H1 (cell line): ENCODE measurements around the gene BCL2. TPM values are rescaled to one million over a fixed set of nuclear protein-coding genes. Genes with fewer than 3 reads are reported as not detected.

Experiments
- CTCF ChIA-PET: fragments of 300-600 bp; sonication (Branson Sonifier 250); formaldehyde crosslinking; loops from one replicate; lab custom pipeline; 2021; ENCODE audit not compliant: partially characterized antibody; lab: Charles Lee
- POLR2A ChIA-PET: fragments of 300-600 bp; sonication (Branson Sonifier 250); formaldehyde crosslinking; loops from one replicate; lab custom pipeline; 2021; ENCODE audit warnings: inconsistent platforms; ENCODE audit not compliant: partially characterized antibody; lab: Charles Lee
- DNase-seq, 2 experiments: peaks; one replicate each; pipeline versions ENCODE4 v3.0.0 to v3.0.0-alpha.2; 2010 to 2022; ENCODE audit warnings: low spot score in 2 of 2, low read depth in 1 of 2, mixed read lengths in 1 of 2
- FAIRE-seq: peaks from 2 replicates; lab custom pipeline; 2011; peaks lifted over from hg19 to GRCh38; lab: Jason Lieb, UNC
- H2AFZ ChIP-seq: 2 replicates; pipeline ENCODE4 v1.8.1; 2012; ENCODE audit warnings: low read length, inconsistent platforms
- H2AK5ac ChIP-seq: 2 replicates; pipeline ENCODE4 v1.6.1; 2013; ENCODE audit warnings: low read depth, low read length
- H2BK120ac ChIP-seq: replicated peaks from 2 replicates; pipeline ENCODE3; 2013; ENCODE audit warnings: low read depth, low read length, inconsistent platforms
- H2BK12ac ChIP-seq: 2 replicates; pipeline ENCODE4 v1.6.1; 2013; ENCODE audit warnings: low read depth, low read length
- H2BK15ac ChIP-seq: 2 replicates; pipeline ENCODE4 v1.6.1; 2013; ENCODE audit warnings: low read length
- H2BK20ac ChIP-seq: 2 replicates; pipeline ENCODE4 v1.6.1; 2013; ENCODE audit warnings: low read length
- H2BK5ac ChIP-seq: 2 replicates; pipeline ENCODE4 v1.6.1; 2013; ENCODE audit warnings: low read depth, low read length
- H3K14ac ChIP-seq: 2 replicates; pipeline ENCODE4 v1.6.1; 2013; ENCODE audit warnings: inconsistent platforms; ENCODE audit not compliant: insufficient read length
- H3K18ac ChIP-seq: 2 replicates; pipeline ENCODE4 v1.6.1; 2013; ENCODE audit warnings: low read length; ENCODE audit errors: extremely low read depth
- H3K23ac ChIP-seq: 2 replicates; pipeline ENCODE4 v1.6.1; 2013; ENCODE audit warnings: inconsistent platforms; ENCODE audit not compliant: insufficient read length
- H3K23me2 ChIP-seq: 2 replicates; pipeline ENCODE4 v1.6.1; 2013; ENCODE audit warnings: low read depth, low read length
- H3K27ac ChIP-seq: 2 replicates; pipeline ENCODE4 v1.6.1; 2011; ENCODE audit warnings: low read depth, low read length, inconsistent platforms
- H3K27me3 ChIP-seq, 4 experiments: replicated peaks in 1 of 4; 1 replicate in 1 of 4; 2 replicates in 3 of 4; pipeline versions ENCODE4 v1.6.1 to v1.8.1; 2011 to 2013; ENCODE audit warnings: low read length in 3 of 4, mild to moderate bottlenecking in 3 of 4, inconsistent platforms in 2 of 4, mixed read lengths in 2 of 4, moderate library complexity in 1 of 4; ENCODE audit not compliant: control insufficient read depth in 3 of 4, insufficient read depth in 3 of 4; ENCODE audit errors: extremely low read depth in 1 of 4
- H3K36me3 ChIP-seq, 4 experiments: 2 replicates each; pipeline versions ENCODE4 v1.6.1 to v1.8.1; 2011 to 2013; ENCODE audit warnings: mild to moderate bottlenecking in 4 of 4, low read length in 3 of 4, moderate library complexity in 2 of 4, control low read depth in 1 of 4, inconsistent platforms in 1 of 4; ENCODE audit not compliant: insufficient read depth in 4 of 4, control insufficient read depth in 2 of 4
- H3K4ac ChIP-seq: replicated peaks from 2 replicates; pipeline ENCODE3; 2013; ENCODE audit warnings: low read length, low read depth, mixed read lengths, inconsistent platforms; ENCODE audit not compliant: insufficient read length
- H3K4me1 ChIP-seq, 4 experiments: replicated peaks in 1 of 4; 1 replicate in 1 of 4; 2 replicates in 3 of 4; pipeline versions ENCODE4 v1.6.1 to v1.8.1; 2011 to 2013; ENCODE audit warnings: low read length in 3 of 4, inconsistent platforms in 2 of 4, mixed read lengths in 1 of 4; ENCODE audit not compliant: insufficient read depth in 4 of 4, control insufficient read depth in 3 of 4
- H3K4me2 ChIP-seq, 2 experiments: 2 replicates each; pipeline versions ENCODE4 v1.6.1 to v1.8.1; 2011 to 2013; ENCODE audit warnings: low read depth in 2 of 2, low read length in 2 of 2, control low read depth in 1 of 2, inconsistent platforms in 1 of 2, mild to moderate bottlenecking in 1 of 2; ENCODE audit not compliant: insufficient read depth in 1 of 2
- H3K4me3 ChIP-seq, 4 experiments: fragments of 200-600, 300-600 bp in 1 of 4; sonication (generic), shearing (Covaris generic), sonication (Bioruptor Twin) in 1 of 4; 2 replicates each; pipeline versions ENCODE4 v1.5.1 to v1.8.1; 2011 to 2016; ENCODE audit warnings: low read length in 4 of 4, low read depth in 3 of 4, control low read depth in 2 of 4, inconsistent platforms in 2 of 4, mild to moderate bottlenecking in 2 of 4, mixed read lengths in 1 of 4, moderate library complexity in 1 of 4; ENCODE audit not compliant: insufficient read depth in 2 of 4; ENCODE audit errors: extremely low read depth in 1 of 4
- H3K56ac ChIP-seq: replicated peaks from 2 replicates; pipeline ENCODE3; 2013; ENCODE audit warnings: low read depth, mild to moderate bottlenecking, mixed read lengths, low read length, inconsistent platforms; ENCODE audit not compliant: insufficient read length
- H3K79me1 ChIP-seq: 2 replicates; pipeline ENCODE4 v1.6.1; 2013; ENCODE audit warnings: low read depth, low read length, control low read depth
- H3K79me2 ChIP-seq, 2 experiments: 2 replicates each; pipeline versions ENCODE4 v1.6.1 to v1.8.1; 2012 to 2013; ENCODE audit warnings: low read length in 2 of 2, mild to moderate bottlenecking in 2 of 2, inconsistent platforms in 1 of 2; ENCODE audit not compliant: insufficient read depth in 2 of 2, control insufficient read depth in 1 of 2
- H3K9ac ChIP-seq, 4 experiments: replicated peaks in 1 of 4; 1 replicate in 1 of 4; 2 replicates in 3 of 4; pipeline versions ENCODE4 v1.6.1 to v1.8.1; 2011 to 2013; ENCODE audit warnings: low read depth in 3 of 4, low read length in 3 of 4, control low read depth in 2 of 4, mild to moderate bottlenecking in 2 of 4, moderate library complexity in 2 of 4, inconsistent platforms in 1 of 4; ENCODE audit errors: extremely low read depth in 1 of 4
- H3K9me3 ChIP-seq, 2 experiments: 2 replicates each; pipeline versions ENCODE4 v1.6.1 to v1.8.1; 2012 to 2013; ENCODE audit warnings: mild to moderate bottlenecking in 2 of 2, moderate library complexity in 2 of 2, control low read depth in 1 of 2, inconsistent platforms in 1 of 2, low read depth in 1 of 2, low read length in 1 of 2, mixed read lengths in 1 of 2; ENCODE audit not compliant: insufficient read depth in 2 of 2
- H4K20me1 ChIP-seq, 2 experiments: replicated peaks in 1 of 2; 2 replicates each; pipeline versions ENCODE3 to v1.8.1; 2011 to 2013; ENCODE audit warnings: inconsistent platforms in 2 of 2, low read length in 2 of 2, mild to moderate bottlenecking in 1 of 2; ENCODE audit not compliant: insufficient read depth in 2 of 2, control insufficient read depth in 1 of 2
- H4K5ac ChIP-seq: 2 replicates; pipeline ENCODE4 v1.6.1; 2013; ENCODE audit warnings: low read length, low read depth, mixed read lengths, inconsistent platforms; ENCODE audit not compliant: insufficient read length
- H4K8ac ChIP-seq: 2 replicates; pipeline ENCODE4 v1.8.0; 2013; ENCODE audit warnings: mild to moderate bottlenecking, moderate library complexity, low read length, inconsistent platforms; ENCODE audit not compliant: insufficient read depth; ENCODE audit errors: extremely low read depth
- H4K91ac ChIP-seq: replicated peaks from 2 replicates; pipeline ENCODE3; 2013; ENCODE audit warnings: low read length, mixed read lengths, inconsistent platforms; ENCODE audit not compliant: insufficient read length
- BACH1 ChIP-seq: IDR thresholded peaks from 2 replicates; pipeline ENCODE4 v1.6.1; 2012; ENCODE audit warnings: low read length, improper control_type of control experiment
- EP300 ChIP-seq, 2 experiments: IDR thresholded peaks; 1 replicate in 1 of 2; 2 replicates in 1 of 2; pipeline ENCODE4 v1.6.1; 2011 to 2012; ENCODE audit warnings: low read depth in 2 of 2, low read length in 2 of 2, mild to moderate bottlenecking in 2 of 2, borderline replicate concordance in 1 of 2, inconsistent platforms in 1 of 2, moderate library complexity in 1 of 2
- KDM1A ChIP-seq: fragments of 200-600, 300-600 bp; sonication (generic); IDR thresholded peaks from 2 replicates; pipeline ENCODE4 v1.7.1; 2016; ENCODE audit warnings: mild to moderate bottlenecking, low read length, borderline replicate concordance
- RFX5 ChIP-seq: IDR thresholded peaks from 2 replicates; pipeline ENCODE4 v1.6.1; 2011; ENCODE audit warnings: low read depth, low read length, improper control_type of control experiment, borderline replicate concordance
- SIRT6 ChIP-seq: IDR thresholded peaks from one replicate; pipeline ENCODE4 v1.7.1; 2012; ENCODE audit warnings: low read length, inconsistent platforms
- polyA plus RNA-seq, 7 experiments: library from polyadenylated mRNA; depleted of rRNA in 3 of 7; stranded (reverse) in 5 of 7; unstranded in 2 of 7; fragments of >200 nt in 5 of 7; fragments of 200-250 nt in 2 of 7; gene quantifications; 1 replicate in 5 of 7; 2 replicates in 1 of 7; 4 replicates in 1 of 7; pipeline versions ENCODE4 v1.2.1 to v1.2.3, GENCODE V29; 2011 to 2013; ENCODE audit warnings: missing spikeins in 2 of 7, mixed read lengths in 2 of 7
- total RNA-seq: library from RNA; stranded (reverse); fragmentation: NEBNext Ultra II Directional; extraction: Animal tissue kit (Norgen Biotek cat#: 25700); gene quantifications from 2 replicates; pipeline ENCODE4 v1.2.1, GENCODE V29; 2021
- TF ChIP-seq, protein P1 (sequence below): IDR thresholded peaks from 2 replicates; pipeline ENCODE4 v1.6.1; 2012; ENCODE audit warnings: inconsistent platforms

The BCL2 gene
- total and polyA plus RNA-seq, 2 of the 8 experiments (the other 6 are each of a cell fraction or from before 2014, with no cell fraction given): 0.59 to 4.5 TPM

DNA sequence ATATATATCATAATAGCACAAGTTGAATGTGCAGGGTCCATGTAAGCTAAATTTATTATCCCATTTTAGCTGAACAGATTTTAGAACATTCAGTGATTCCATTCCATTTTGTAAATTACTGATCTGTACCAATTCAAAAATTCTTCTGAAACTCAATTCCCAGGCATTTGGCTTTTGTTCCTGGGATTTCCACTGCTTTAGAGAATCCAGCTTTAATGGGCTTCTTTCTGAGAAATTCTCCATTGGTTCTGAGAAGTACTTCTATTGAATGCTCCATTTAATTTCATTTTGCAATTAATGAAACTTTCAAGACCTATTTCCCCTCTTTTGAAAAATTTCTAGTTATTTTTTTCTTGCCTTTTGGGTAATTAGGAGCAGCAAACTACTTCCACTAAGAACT is 36.8 kb downstream of the BCL2 start:
- H2AK5ac ChIP-seq: no peak overlapping the region
- no peaks in the 10 kb centered on the region for H3K36me3 ChIP-seq
- H3K79me2 ChIP-seq: no peaks in the 10 kb centered on the region
- H3K4me3 ChIP-seq: no peak overlapping the region
- H3K18ac ChIP-seq: no peak overlapping the region
- TF ChIP-seq RFX5 (no peak), KDM1A (no peak), SIRT6 (no peak), BACH1 (no peak), EP300 (IDR thresholded peaks at IDR 0.05; ENCODE audit: borderline replicate concordance in 1 of 2, low read depth in 2 of 2, low read length in 2 of 2) (no peak)
- TF ChIP-seq, protein P1, sequence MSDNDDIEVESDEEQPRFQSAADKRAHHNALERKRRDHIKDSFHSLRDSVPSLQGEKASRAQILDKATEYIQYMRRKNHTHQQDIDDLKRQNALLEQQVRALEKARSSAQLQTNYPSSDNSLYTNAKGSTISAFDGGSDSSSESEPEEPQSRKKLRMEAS: no peak
- no peak overlapping the region for H3K4ac ChIP-seq
- no peak overlapping the region for H2BK15ac ChIP-seq
- no peak for FAIRE-seq
- no peaks in the 10 kb centered on the region for H3K9me3 ChIP-seq
- H3K23me2 ChIP-seq: no peaks in the 10 kb centered on the region
- no peak overlapping the region for H3K56ac ChIP-seq
- no peak overlapping the region for H2BK5ac ChIP-seq
- no peak for DNase-seq
- H3K23ac ChIP-seq: no peak overlapping the region
- H3K27ac ChIP-seq: no peak overlapping the region
- no peak overlapping the region for H3K14ac ChIP-seq
- H4K20me1 ChIP-seq: no peaks in the 10 kb centered on the region
- no peak overlapping the region for H2BK12ac ChIP-seq
- ChIA-PET POLR2A (no interaction called here), CTCF (interaction anchor here (0.9 to 1.1 kb wide), 2 partner anchors 9 to 257 kb away, joined by 3 read pairs; no protein-coding TSS in a partner anchor)
- H2BK120ac ChIP-seq: no peak overlapping the region
- H2AFZ ChIP-seq: no peak overlapping the region
- H4K91ac ChIP-seq: no peak overlapping the region
- no peaks in the 10 kb centered on the region for H3K79me1 ChIP-seq
- no peak overlapping the region for H3K9ac ChIP-seq
- no peak overlapping the region for H2BK20ac ChIP-seq
- H3K27me3 ChIP-seq: no peaks in the 10 kb centered on the region
- no peak overlapping the region for H4K5ac ChIP-seq
- H3K4me2 ChIP-seq: no peak overlapping the region
- H3K4me1 ChIP-seq: peaks cover 0 to 2% (median 0%) of the 10 kb centered on the region in 4 experiments; a peak in 2 of 7 replicates
- no peak overlapping the region for H4K8ac ChIP-seq
